Measurements from ENCODE around the gene FUZ. TPM values are rescaled to one million over a fixed set of nuclear protein-coding genes. Genes with fewer than 3 reads are reported as not detected.

Gene FUZ
- total and polyA plus RNA-seq, 2 of the 8 experiments (the other 6 are each of a cell fraction or from before 2014, with no cell fraction given) = 28.4 to 33.9 TPM

- TF ChIP-seq EGR1 (IDR thresholded peaks at IDR 0.05; ENCODE audit: borderline replicate concordance, low read depth, low read length) (no peak), CHD1 (IDR thresholded peaks at IDR 0.05; ENCODE audit: low read depth, low read length) (no peak), FOSL1 (IDR thresholded peaks at IDR 0.05; ENCODE audit: insufficient read depth, low read depth, low read length) (no peak), CBX5 (IDR thresholded peaks at IDR 0.05; ENCODE audit: low read depth, low read length) (no peak), JUND (IDR thresholded peaks at IDR 0.05; ENCODE audit: low read length) (no peak), ATF2 (IDR thresholded peaks at IDR 0.05; ENCODE audit: low read length) (no peak), POLR2A (IDR thresholded peaks at IDR 0.05; ENCODE audit: control extremely low read depth in 1 of 2, low read depth in 2 of 2, low read length in 2 of 2) (no peak)
Observed at GRCh38 chr19:49781394-49781793, 31.7 kb downstream of the FUZ start (continued).

All from H1 (cell line).